ENCODE results near the gene MROH9.
A peak's percentile ranks its signal among the peaks of the same experiment; 100 is the strongest.
"Not testable (repeated sequence)": the region's sequence is repeated elsewhere in the genome, so short reads cannot be mapped to it uniquely, and the experiment has no call there.

MROH9 gene, protein sequence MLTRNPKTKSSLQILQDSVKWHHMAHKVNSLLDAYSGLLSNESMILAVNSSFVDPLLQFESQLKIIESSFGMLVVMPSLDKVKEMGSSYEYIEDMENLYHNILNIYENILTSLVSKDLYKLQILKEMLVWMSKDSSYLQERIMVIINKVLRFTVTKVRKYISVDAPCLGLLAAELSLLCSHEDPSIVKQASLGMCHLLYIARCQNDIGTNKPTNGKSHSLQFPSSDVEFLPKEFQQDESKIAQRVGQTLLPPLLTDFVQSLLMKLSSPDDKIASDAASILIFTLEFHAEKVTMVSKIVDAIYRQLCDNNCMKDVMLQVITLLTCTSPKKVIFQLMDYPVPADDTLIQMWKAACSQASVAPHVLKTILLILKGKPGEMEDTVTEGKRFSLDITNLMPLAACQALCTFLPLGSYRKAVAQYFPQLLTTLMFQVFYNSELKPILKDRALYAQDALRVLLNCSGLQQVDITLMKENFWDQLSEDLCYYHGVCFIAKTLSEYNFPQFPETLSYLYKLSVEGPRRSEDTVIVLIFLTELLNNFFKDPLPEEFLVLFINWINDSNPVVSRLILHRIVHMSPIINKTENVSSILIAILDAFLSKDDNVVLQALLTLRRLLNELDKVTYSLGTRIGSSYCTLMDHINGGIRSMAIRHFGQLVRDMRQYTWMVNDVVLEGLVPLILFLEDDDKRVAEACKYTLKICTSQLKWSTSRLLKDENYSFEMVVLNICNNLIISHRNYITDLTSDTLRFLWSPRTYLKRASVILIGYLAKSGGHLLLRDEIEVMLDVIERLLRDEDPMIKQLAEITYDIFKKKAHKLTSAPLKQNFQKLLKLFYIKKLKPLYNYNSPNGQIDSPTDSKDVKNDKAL

DNA sequence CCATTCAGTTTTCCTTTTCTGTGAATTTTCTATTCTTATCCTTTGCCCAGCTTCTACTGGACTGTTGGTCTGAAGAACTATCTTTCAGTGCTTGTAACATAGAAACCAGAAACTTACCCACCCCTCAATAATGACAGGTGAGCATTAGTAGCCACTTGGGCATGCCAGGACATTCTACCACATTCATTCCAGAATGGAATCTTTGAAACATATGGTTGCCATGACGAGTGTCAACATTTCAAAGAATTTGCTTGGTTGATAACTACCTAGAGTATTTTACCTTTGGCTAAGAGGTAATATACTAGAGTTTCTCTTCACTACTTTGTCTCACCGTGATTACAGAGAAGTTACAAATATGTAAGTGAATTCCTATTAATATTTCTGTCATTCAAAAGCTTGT is at the start of gene MROH9:
MROH9 (plus strand) TSS at position 304 of the 400 bp plus-strand sequence. CDS start 10,023 bp downstream, outside the sequence.
- no peak for DNase-seq (ENCODE audit: low spot score)

- DNase-seq (ENCODE audit: low spot score), result no peak
These were observed 49.8 kb upstream of the MROH9 start for GRCh38 chr1:170885551-170885950.

- no peak for DNase-seq (ENCODE audit: low spot score)
These were observed 48.9 kb upstream of the MROH9 start for GRCh38 chr1:170886460-170886859.

- DNase-seq (ENCODE audit: low spot score), result no peak
These were observed 47.6 kb upstream of the MROH9 start for GRCh38 chr1:170887726-170888125.

DNA sequence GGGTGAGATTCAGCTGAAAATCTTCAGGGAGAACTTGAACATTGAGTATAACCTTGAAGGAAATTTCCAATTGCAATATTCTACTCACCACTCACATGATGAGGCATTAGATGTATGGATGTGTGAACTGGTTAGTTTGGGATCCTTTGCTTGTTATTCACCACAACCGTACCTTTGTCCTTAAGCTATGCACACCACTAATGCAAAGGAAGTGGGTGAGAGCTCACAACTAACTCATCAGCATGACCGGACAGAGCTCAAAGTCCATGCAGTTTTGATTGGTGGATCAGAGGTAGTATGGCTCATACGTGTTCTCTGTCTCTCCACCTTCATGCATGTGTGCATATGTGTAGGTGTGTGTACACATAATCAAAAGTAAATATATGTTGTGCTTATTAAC is 43.5 kb upstream of the MROH9 start:
- no peak for DNase-seq (ENCODE audit: low spot score)

DNA sequence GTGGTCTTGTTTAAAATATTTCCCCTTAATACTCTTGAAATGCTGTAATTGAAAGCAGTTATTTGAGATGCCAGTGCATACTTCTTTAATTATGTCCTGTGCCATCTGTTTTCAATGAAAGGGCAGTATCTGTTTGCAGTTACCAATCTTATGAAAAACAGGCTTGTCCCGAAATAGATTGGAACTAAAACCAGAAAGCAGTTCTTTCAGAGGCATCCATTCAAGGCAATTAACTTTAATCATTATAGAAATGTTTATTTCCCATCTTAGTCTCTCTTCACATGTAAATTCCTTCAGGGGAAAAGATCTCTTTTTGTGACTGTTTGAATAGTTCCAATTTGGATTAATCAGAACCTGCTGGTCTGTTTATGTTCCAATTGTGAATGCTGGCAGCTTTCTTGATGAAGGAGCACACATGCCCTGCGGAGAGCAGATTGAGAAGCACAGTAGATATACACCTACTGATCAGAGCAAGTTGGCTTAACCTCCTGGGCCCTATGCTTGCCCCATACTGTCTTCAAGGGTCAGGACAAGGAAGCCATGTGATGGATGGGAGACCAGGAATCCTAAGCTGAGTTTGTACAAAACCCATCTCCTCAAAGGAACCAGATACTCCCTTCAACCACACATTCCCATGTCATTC is 41.6 kb upstream of the MROH9 start:
- DNase-seq (ENCODE audit: low spot score), result no peak

DNA sequence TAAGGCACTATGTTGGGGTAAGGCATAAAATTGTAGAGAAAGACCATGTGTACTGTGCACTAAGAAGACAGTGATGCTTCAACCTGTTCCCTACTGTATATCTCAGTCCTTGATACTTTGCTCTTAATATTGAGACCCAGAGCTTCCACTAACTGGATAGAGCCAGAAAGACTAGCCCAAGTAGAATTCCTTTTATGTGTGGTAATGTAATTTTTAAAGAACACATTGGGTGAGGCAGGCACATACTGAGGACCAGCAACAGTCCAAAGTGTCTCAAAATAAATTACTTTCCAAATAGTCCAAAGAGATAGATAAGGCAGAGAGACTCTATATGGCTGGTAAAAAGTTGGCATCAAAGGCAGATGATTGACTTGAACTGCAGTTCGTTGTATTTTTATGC is 31.4 kb upstream of the MROH9 start:
- DNase-seq (ENCODE audit: low spot score), result no peak

DNA sequence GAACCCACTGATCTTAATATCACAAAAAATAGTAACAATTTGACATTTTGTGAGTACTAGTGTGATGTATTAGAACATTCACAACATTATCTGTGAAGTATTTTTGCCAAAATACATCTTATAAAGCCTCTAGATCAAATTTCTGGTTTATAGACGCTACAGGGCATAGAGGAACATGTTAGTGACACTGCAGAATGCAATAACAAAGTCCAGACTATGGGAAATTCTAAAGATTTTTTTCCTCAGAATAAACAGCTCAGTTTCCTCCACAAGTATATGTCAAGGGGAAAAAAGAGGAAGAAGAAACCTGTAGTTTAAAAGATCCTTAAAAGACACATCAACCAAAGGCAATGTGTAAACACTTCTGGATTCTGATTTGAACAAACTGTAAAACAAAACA is 26.4 kb upstream of the MROH9 start:
- no peak for DNase-seq (ENCODE audit: low spot score)

- no peak for DNase-seq (ENCODE audit: low spot score)
These were observed 25.1 kb upstream of the MROH9 start for GRCh38 chr1:170910273-170910672.

DNA sequence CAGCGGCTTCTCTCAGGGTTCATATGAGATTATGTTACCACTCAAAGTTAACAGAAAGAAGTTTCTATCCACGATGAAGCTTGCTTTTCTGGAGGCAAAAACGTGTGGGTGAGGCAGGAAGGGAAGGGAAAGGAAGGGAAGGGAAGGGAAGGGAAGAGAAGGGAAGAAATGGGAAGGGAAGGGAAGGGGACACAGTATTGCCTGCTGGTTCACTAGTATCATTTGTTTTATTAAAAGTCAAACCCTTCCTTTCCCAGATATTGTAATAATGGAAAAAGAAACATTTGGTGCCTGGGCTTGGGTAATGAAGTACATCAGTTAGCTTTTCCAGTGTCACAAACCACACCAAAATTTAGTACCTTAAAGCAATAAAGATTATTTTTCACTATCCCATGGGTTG is 18.0 kb upstream of the MROH9 start:
- no peak for DNase-seq (ENCODE audit: low spot score)

GRCh38 chr1:170924656-170925055 is 10.7 kb upstream of the MROH9 start:
- DNase-seq (ENCODE audit: low spot score), result not testable (repeated sequence)

GRCh38 chr1:170927955-170928840 is 7.1 kb upstream of the MROH9 start:
- no peak for DNase-seq (ENCODE audit: low spot score)

DNA sequence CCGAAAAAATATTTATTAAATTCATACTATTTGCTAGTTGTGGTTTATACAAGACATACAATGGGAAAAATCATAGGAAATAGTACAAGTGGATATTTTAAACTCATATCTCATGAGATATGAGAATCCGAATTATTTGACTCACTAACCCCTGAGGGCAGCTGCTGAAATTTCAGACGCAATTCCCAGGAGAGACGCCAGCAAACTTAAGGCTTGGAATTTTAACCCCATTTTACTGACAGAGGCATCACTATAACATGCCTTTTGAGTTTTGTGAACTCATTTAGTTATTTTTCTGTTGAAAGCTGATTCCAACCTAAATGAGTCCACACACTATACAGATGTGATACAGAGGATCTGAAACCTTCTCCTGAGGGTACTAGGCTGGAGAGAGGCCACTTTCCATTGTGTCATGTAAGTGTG is 5.9 kb upstream of the MROH9 start:
- no peak for DNase-seq (ENCODE audit: low spot score)

DNA sequence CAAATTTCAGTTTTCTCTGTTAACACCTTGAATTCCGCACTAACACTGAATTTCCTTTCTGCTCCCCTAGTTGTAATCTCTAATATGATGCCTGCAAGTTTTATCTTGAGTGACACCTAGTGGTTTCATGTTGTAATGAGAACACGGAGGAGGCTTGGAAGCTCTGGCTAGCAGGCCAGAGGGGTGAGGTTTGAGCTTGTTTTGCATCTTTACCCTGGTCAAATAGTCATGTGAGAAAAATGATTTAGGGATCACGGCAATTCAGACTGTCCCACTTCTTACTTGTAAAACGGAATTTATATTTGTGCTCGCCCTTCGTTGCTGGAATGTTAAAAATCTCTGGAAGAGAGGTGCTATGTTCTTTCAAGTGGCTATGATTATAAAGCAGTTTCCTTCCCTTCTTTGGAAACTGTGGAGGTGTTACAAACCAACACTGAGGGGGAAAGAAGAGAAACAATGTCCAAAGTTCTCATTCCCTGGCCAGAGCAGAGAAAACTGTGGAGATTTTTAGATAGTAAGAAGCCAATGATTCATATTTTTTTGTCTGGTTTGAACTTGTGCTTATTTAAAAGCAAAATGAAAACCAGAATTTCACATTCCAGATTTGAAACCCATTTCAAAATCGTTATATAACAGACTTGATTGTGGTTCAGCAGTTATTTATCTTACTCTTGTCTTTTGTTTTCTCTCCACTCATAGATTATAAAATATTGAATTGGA is 5.3 kb upstream of the MROH9 start:
- peak; percentile 48 for DNase-seq (ENCODE audit: low spot score)

DNA sequence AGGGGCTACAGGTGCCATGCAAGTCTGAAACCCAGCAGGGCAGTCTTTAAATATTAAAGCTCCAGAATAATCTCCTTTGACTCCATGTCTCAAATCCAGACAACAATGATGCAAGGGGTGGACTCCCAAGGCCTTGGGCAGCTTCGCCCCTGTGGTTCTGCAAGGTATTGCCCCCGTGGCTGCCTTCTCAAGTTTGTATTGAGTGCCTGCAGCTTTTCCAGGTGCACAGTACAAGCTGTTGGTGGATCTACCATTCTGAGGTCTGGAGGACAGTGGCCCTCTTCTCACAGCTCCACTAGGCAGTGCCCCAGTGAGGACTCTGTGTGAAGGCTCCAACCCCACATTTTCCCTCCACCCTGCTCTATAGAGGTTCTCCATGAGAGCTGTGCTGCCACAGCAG is 3.7 kb upstream of the MROH9 start:
- no peak for DNase-seq (ENCODE audit: low spot score)

GRCh38 chr1:170932236-170932635 is 3.1 kb upstream of the MROH9 start:
- DNase-seq (ENCODE audit: low spot score), result no peak

DNA sequence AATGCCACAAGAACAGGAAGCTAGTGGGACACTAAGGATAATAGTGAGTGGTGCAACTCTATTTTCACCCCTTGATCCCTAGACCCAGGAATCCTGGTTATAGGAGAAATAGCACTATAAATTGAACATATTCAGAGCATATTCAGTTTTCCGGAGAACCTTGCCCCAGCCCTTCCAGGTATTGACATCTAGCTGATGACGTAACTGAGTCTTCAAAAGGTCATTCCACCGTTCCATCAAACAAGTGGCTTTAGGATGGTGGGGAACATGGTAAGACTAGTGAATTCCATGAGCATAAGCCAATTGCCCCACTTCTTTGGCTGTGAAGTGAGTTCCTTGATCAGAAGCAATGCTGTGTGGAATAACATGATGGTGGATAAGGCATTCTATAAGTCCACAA is 2.9 kb downstream of the MROH9 start:
- no peak for DNase-seq (ENCODE audit: low spot score)

GRCh38 chr1:170939476-170939875 is 4.1 kb downstream of the MROH9 start:
- no peak for DNase-seq (ENCODE audit: low spot score)

DNA sequence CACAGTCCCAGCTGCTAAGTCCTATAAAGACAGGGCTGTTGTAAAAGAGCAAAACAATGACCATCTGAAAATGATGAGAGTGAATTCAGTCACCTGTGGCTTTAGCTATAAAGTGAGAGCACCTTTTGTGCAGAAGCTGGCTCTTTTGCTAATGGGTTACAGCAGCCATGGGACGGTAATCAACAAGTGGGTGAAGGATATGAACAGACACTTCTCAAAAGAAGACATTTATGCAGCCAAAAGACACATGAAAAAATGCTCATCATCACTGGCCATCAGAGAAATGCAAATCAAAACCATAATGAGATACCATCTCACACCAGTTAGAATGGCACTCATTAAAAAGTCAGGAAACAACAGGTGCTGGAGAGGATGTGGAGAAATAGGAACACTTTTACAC is 16.4 kb downstream of the MROH9 start:
- DNase-seq (ENCODE audit: low spot score), result not testable (repeated sequence)

DNA sequence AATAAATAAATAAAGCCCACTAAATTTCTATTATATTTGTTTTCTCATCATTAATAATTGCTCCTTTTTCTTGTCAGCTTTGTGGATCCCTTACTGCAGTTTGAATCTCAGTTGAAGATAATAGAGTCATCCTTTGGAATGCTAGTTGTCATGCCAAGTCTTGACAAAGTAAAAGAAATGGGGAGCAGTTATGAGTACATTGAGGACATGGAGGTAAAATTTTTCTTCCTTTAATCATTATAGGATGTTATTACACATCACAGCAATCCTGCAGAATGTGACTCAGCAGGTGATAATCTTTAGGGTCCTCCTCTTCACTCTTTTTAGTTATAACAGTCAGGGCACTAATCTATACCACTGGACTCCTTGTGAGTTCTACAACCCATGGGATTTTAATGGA is 24.1 kb downstream of the MROH9 start:
- DNase-seq (ENCODE audit: low spot score), result no peak

GRCh38 chr1:170964506-170964905 is 29.2 kb downstream of the MROH9 start:
- DNase-seq (ENCODE audit: low spot score), result no peak

All from ecto neural progenitor cell (in vitro differentiated cells).